ENCODE results near the gene DDHD1. TPM values are rescaled to one million over a fixed set of nuclear protein-coding genes. Genes with fewer than 3 reads are reported as not detected.

The DDHD1 gene
- 5.3 and 6.8 TPM in 2 replicates for total RNA-seq

GRCh38 chr14:53152887-53153701, at the start of gene DDHD1:
DDHD1 (minus strand) TSS chr14:53153323; CDS start chr14:53153098, 225 bp downstream.
- H3K4me3 ChIP-seq (ENCODE audit: low read depth, low read length) = peak within 1 kb of the TSS; percentile 81
- peak; percentile 20 for DNase-seq (ENCODE audit: low read depth)
- H3K27me3 ChIP-seq (ENCODE audit: control insufficient read depth, insufficient read depth, low read length) = no peaks in the 10 kb centered on the region
- no peak for TF ChIP-seq CTCF (IDR thresholded peaks at IDR 0.05; ENCODE audit: insufficient read depth, low read length, severe bottlenecking)
- no peaks in the 10 kb centered on the region for H3K36me3 ChIP-seq (ENCODE audit: control insufficient read depth, insufficient read depth, low read length)
- FAIRE-seq = no peak

GRCh38 chr14:53195949-53196348, 42.8 kb upstream of the DDHD1 start:
- FAIRE-seq (peak; percentile 72), DNase-seq (ENCODE audit: low read depth) (no peak)
- no peaks in the 10 kb centered on the region for H3K36me3 ChIP-seq (ENCODE audit: control insufficient read depth, insufficient read depth, low read length)
- no peaks in the 10 kb centered on the region for H3K27me3 ChIP-seq (ENCODE audit: control insufficient read depth, insufficient read depth, low read length)
- H3K4me3 ChIP-seq (ENCODE audit: low read depth, low read length) = no peak overlapping the region
- no peak for TF ChIP-seq CTCF (IDR thresholded peaks at IDR 0.05; ENCODE audit: insufficient read depth, low read length, severe bottlenecking)

- no peak for FAIRE-seq
These were observed 40.1 kb upstream of the DDHD1 start for GRCh38 chr14:53193193-53193592.

GRCh38 chr14:53192052-53192760, 39.1 kb upstream of the DDHD1 start:
- no peaks in the 10 kb centered on the region for H3K27me3 ChIP-seq (ENCODE audit: control insufficient read depth, insufficient read depth, low read length)
- no peaks in the 10 kb centered on the region for H3K36me3 ChIP-seq (ENCODE audit: control insufficient read depth, insufficient read depth, low read length)
- no peak overlapping the region for H3K4me3 ChIP-seq (ENCODE audit: low read depth, low read length)
- no peak for TF ChIP-seq CTCF (IDR thresholded peaks at IDR 0.05; ENCODE audit: insufficient read depth, low read length, severe bottlenecking)
- DNase-seq (ENCODE audit: low read depth) (no peak), FAIRE-seq (no peak)

More at GRCh38 chr14:53193193-53193592, 40.1 kb upstream of the DDHD1 start:
- H3K36me3 ChIP-seq (ENCODE audit: control insufficient read depth, insufficient read depth, low read length) = no peaks in the 10 kb centered on the region
- TF ChIP-seq CTCF (IDR thresholded peaks at IDR 0.05; ENCODE audit: insufficient read depth, low read length, severe bottlenecking) = no peak
- no peak for DNase-seq (ENCODE audit: low read depth)
- no peak overlapping the region for H3K4me3 ChIP-seq (ENCODE audit: low read depth, low read length)
- no peaks in the 10 kb centered on the region for H3K27me3 ChIP-seq (ENCODE audit: control insufficient read depth, insufficient read depth, low read length)

- FAIRE-seq (no peak), DNase-seq (ENCODE audit: low read depth) (peak; percentile 49)
- H3K36me3 ChIP-seq (ENCODE audit: control insufficient read depth, insufficient read depth, low read length) = no peaks in the 10 kb centered on the region
- H3K27me3 ChIP-seq (ENCODE audit: control insufficient read depth, insufficient read depth, low read length) = no peaks in the 10 kb centered on the region
- H3K4me3 ChIP-seq (ENCODE audit: low read depth, low read length) = no peak overlapping the region
- no peak for TF ChIP-seq CTCF (IDR thresholded peaks at IDR 0.05; ENCODE audit: insufficient read depth, low read length, severe bottlenecking)
These were observed 37.8 kb upstream of the DDHD1 start for GRCh38 chr14:53190938-53191337.
